ENCODE data around the gene KDM4E. TPM values are rescaled to one million over a fixed set of nuclear protein-coding genes. Genes with fewer than 3 reads are reported as not detected.
"Not testable (repeated sequence)": the region's sequence is repeated elsewhere in the genome, so short reads cannot be mapped to it uniquely, and the experiment has no call there.

The KDM4E gene
- total and polyA plus RNA-seq, 2 experiments from 2014 or later: not detected

DNA sequence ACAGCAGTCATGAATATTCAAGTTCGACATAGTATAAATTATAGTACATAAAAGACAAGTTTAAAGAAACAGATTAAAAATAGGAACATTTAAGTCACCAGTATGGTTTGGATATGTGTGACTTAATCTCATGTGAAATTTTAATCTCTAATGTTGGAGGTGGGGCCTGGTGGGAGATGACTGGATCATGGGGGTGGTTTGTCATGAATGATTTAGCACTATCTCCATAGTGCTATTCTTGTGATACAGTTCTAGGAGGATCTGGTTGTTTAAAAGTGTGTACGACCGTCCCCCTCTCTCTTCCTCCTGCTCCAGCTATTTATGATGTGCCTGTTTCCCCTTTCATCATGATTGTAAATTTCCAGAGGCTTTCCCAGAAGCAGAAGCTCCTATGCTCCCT lies 3.3 kb downstream of the KDM4E start:
- in situ Hi-C loops (cut with MboI): no loop called here
- 24 to 29% methylated on average over 3 of the region's 3 CpGs for WGBS, 2 experiments (ENCODE audit: low coverage in 1 of 2, low lambda C conversion rate in 2 of 2, missing lambda C conversion rate in 2 of 2)

GRCh38 chr11:95033051-95033450 lies 8.0 kb downstream of the KDM4E start:
- no peak for TF ChIP-seq EZH2phosphoT487 (IDR thresholded peaks at IDR 0.05; ENCODE audit: insufficient read depth, low read depth)
- no peak for TF ChIP-seq EZH2 (IDR thresholded peaks at IDR 0.05; ENCODE audit: insufficient read depth, poor library complexity, severe bottlenecking)
- in situ Hi-C loops (cut with MboI): no loop called here
- peaks cover 35% of the 10 kb centered on the region for H3K27me3 ChIP-seq (replicated peaks; ENCODE audit: insufficient read depth)
- no peak overlapping the region for H3K4me2 ChIP-seq (ENCODE audit: unreplicated experiment)
- H3F3A ChIP-seq (ENCODE audit: insufficient read depth): no peaks in the 10 kb centered on the region
- H2AFZ ChIP-seq: no peak overlapping the region
- WGBS, 2 experiments (ENCODE audit: low coverage in 1 of 2, low lambda C conversion rate in 2 of 2, missing lambda C conversion rate in 2 of 2): 38 to 45% methylated on average over 1 of the region's 1 CpG
- no peak overlapping the region for H3K27ac ChIP-seq
- H3K79me2 ChIP-seq (ENCODE audit: insufficient read depth): no peaks in the 10 kb centered on the region
- H3K4me1 ChIP-seq (ENCODE audit: insufficient read depth): no peaks in the 10 kb centered on the region
- H3K9me3 ChIP-seq (ENCODE audit: low read depth): no peaks in the 10 kb centered on the region
- H4K20me1 ChIP-seq (ENCODE audit: insufficient read depth): no peaks in the 10 kb centered on the region
- no peak for DNase-seq
- no peaks in the 10 kb centered on the region for H3K9me2 ChIP-seq (ENCODE audit: insufficient read depth)
- no peak overlapping the region for H3K9ac ChIP-seq
- no peaks in the 10 kb centered on the region for H3K36me3 ChIP-seq (ENCODE audit: low read depth)
- H3K4me3 ChIP-seq: no peak overlapping the region

More for the DNA sequence above, 3.3 kb downstream of the KDM4E start:
- Histone ChIP-seq H3K4me1 (ENCODE audit: insufficient read depth) (no peaks in the 10 kb centered on the region), H3K27me3 (replicated peaks; ENCODE audit: insufficient read depth) (peaks cover 7% of the 10 kb centered on the region; the same call in 1 of the 2 replicates), H3K36me3 (ENCODE audit: low read depth) (no peaks in the 10 kb centered on the region), H3K27ac (no peak overlapping the region), H3K9ac (no peak overlapping the region), H3K79me2 (ENCODE audit: insufficient read depth) (no peaks in the 10 kb centered on the region), H4K20me1 (ENCODE audit: insufficient read depth) (no peaks in the 10 kb centered on the region), H3K4me2 (ENCODE audit: unreplicated experiment) (no peak overlapping the region), H3K4me3 (no peak overlapping the region), H3F3A (ENCODE audit: insufficient read depth) (no peaks in the 10 kb centered on the region), H3K9me2 (ENCODE audit: insufficient read depth) (no peaks in the 10 kb centered on the region), H3K9me3 (ENCODE audit: low read depth) (no peaks in the 10 kb centered on the region), H2AFZ (no peak overlapping the region)
- TF ChIP-seq EZH2phosphoT487 (IDR thresholded peaks at IDR 0.05; ENCODE audit: insufficient read depth, low read depth): no peak
- TF ChIP-seq EZH2 (IDR thresholded peaks at IDR 0.05; ENCODE audit: insufficient read depth, poor library complexity, severe bottlenecking): no peak
- no peak for DNase-seq

- Histone ChIP-seq H3K27ac (no peak overlapping the region), H3K4me1 (ENCODE audit: insufficient read depth) (no peaks in the 10 kb centered on the region), H3K79me2 (ENCODE audit: insufficient read depth) (no peaks in the 10 kb centered on the region), H3K4me2 (ENCODE audit: unreplicated experiment) (no peak overlapping the region), H3K9me3 (ENCODE audit: low read depth) (no peaks in the 10 kb centered on the region), H3K9ac (no peak overlapping the region), H3F3A (ENCODE audit: insufficient read depth) (no peaks in the 10 kb centered on the region), H3K27me3 (replicated peaks; ENCODE audit: insufficient read depth) (peaks cover 35% of the 10 kb centered on the region), H3K4me3 (no peak overlapping the region), H2AFZ (no peak overlapping the region), H3K36me3 (ENCODE audit: low read depth) (no peaks in the 10 kb centered on the region), H3K9me2 (ENCODE audit: insufficient read depth) (no peaks in the 10 kb centered on the region), H4K20me1 (ENCODE audit: insufficient read depth) (no peaks in the 10 kb centered on the region)
- in situ Hi-C loops (cut with MboI): no loop called here
- DNase-seq: no peak
- WGBS, 2 experiments (ENCODE audit: low coverage in 1 of 2, low lambda C conversion rate in 2 of 2, missing lambda C conversion rate in 2 of 2): 57% methylated on average over 2 of the region's 2 CpGs
- TF ChIP-seq EZH2 (IDR thresholded peaks at IDR 0.05; ENCODE audit: insufficient read depth, poor library complexity, severe bottlenecking): no peak
- TF ChIP-seq EZH2phosphoT487 (IDR thresholded peaks at IDR 0.05; ENCODE audit: insufficient read depth, low read depth): no peak
These were observed 10.3 kb downstream of the KDM4E start for GRCh38 chr11:95035316-95035715.

DNA sequence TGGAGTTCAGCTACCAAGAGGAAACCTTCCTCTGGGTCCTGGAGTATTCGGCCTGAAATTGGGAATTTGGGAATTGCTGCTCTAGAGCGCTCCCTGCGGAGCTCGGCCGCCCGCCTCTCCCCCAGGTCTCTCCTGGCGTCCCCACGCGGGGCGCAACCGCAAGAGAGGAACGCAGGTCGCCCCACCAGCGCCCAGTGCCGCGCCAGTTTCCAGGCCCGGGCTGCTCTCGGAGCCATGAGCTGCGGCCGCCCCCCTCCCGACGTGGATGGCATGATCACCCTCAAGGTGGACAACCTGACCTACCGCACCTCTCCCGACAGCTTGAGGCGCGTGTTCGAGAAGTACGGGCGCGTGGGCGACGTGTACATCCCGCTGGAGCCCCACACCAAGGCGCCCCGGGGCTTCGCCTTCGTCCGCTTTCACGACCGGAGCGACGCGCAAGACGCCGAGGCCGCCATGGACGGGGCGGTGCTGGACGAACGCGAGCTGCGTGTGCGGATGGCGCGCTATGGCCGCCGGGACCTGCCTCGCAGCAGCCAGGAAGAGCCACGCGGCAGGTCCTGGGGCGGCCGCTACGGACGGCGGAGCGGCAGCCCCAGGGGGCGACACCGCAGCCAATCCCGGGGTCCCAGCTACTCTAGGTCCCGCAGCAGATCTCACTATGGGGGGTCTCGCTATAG lies 12.4 kb downstream of the KDM4E start:
- H3F3A ChIP-seq (ENCODE audit: insufficient read depth); H4K20me1 ChIP-seq (ENCODE audit: insufficient read depth); H3K9me2 ChIP-seq (ENCODE audit: insufficient read depth); H3K9ac ChIP-seq; H3K27ac ChIP-seq; DNase-seq; H3K4me1 ChIP-seq (ENCODE audit: insufficient read depth); H3K4me3 ChIP-seq; H3K36me3 ChIP-seq (ENCODE audit: low read depth); H2AFZ ChIP-seq; H3K79me2 ChIP-seq (ENCODE audit: insufficient read depth); H3K4me2 ChIP-seq (ENCODE audit: unreplicated experiment); in situ Hi-C loops (cut with MboI); H3K9me3 ChIP-seq (ENCODE audit: low read depth): not testable (repeated sequence)
- H3K27me3 ChIP-seq (replicated peaks; ENCODE audit: insufficient read depth): peaks cover 42% of the 10 kb centered on the region
- 20 to 22% methylated on average over 68 to 70 of the region's 71 CpGs for WGBS, 2 experiments (ENCODE audit: low coverage in 1 of 2, low lambda C conversion rate in 2 of 2, missing lambda C conversion rate in 2 of 2)

- Histone ChIP-seq H3K27ac (no peak overlapping the region), H3K4me2 (ENCODE audit: unreplicated experiment) (no peak overlapping the region), H4K20me1 (ENCODE audit: insufficient read depth) (no peaks in the 10 kb centered on the region), H3K9me2 (ENCODE audit: insufficient read depth) (no peaks in the 10 kb centered on the region), H3K4me3 (no peak overlapping the region), H2AFZ (no peak overlapping the region), H3F3A (ENCODE audit: insufficient read depth) (no peaks in the 10 kb centered on the region), H3K4me1 (ENCODE audit: insufficient read depth) (no peaks in the 10 kb centered on the region), H3K27me3 (replicated peaks; ENCODE audit: insufficient read depth) (peaks cover 33% of the 10 kb centered on the region), H3K9me3 (ENCODE audit: low read depth) (no peaks in the 10 kb centered on the region), H3K9ac (no peak overlapping the region), H3K79me2 (ENCODE audit: insufficient read depth) (no peaks in the 10 kb centered on the region), H3K36me3 (ENCODE audit: low read depth) (no peaks in the 10 kb centered on the region)
- TF ChIP-seq EZH2 (IDR thresholded peaks at IDR 0.05; ENCODE audit: insufficient read depth, poor library complexity, severe bottlenecking): no peak
- no peak for TF ChIP-seq EZH2phosphoT487 (IDR thresholded peaks at IDR 0.05; ENCODE audit: insufficient read depth, low read depth)
- WGBS, 2 experiments (ENCODE audit: low coverage in 1 of 2, low lambda C conversion rate in 2 of 2, missing lambda C conversion rate in 2 of 2): 91 to 94% methylated on average over 1 of the region's 1 CpG
- DNase-seq: no peak
- in situ Hi-C loops (cut with MboI): no loop called here
These were observed 17.2 kb downstream of the KDM4E start for GRCh38 chr11:95042239-95042638.
